ENCODE results near the gene UCP3.

Gene UCP3

GRCh38 chr11:73965764-73966121 lies 43.1 kb downstream of the UCP3 start:
- no peak for DNase-seq
- no peak overlapping the region for H3K14ac ChIP-seq (ENCODE audit: low read length)
- no CpG with 5 or more reads among the region's 2 CpGs for WGBS (ENCODE audit: extremely low coverage, insufficient coverage, insufficient read length)
- H3K79me2 ChIP-seq (ENCODE audit: control insufficient read depth, insufficient read depth, low read length, poor library complexity): no peaks in the 10 kb centered on the region
- H2AFZ ChIP-seq (ENCODE audit: insufficient read depth, low read length, poor library complexity): no peak overlapping the region
- no peaks in the 10 kb centered on the region for H3K27me3 ChIP-seq (ENCODE audit: insufficient read depth, low read length)
- H3K36me3 ChIP-seq (ENCODE audit: control insufficient read depth in 1 of 2, insufficient read depth in 2 of 2, low read length in 2 of 2): peaks cover 0 to 2% of the 10 kb centered on the region in 2 experiments
- no peak overlapping the region for H2BK5ac ChIP-seq (ENCODE audit: low read depth, low read length, poor library complexity)
- no peak overlapping the region for H3K4ac ChIP-seq (ENCODE audit: low read depth, low read length)
- no peak overlapping the region for H3K9ac ChIP-seq (ENCODE audit: low read length)
- no peak overlapping the region for H4K91ac ChIP-seq (ENCODE audit: low read depth, low read length)
- H3K23ac ChIP-seq (ENCODE audit: low read length): no peak overlapping the region
- H4K8ac ChIP-seq (ENCODE audit: low read depth, low read length): no peak overlapping the region
- H3K27ac ChIP-seq (ENCODE audit: low read depth, low read length): no peak overlapping the region
- no peaks in the 10 kb centered on the region for H3K9me3 ChIP-seq (ENCODE audit: insufficient read depth, low read depth, low read length)
- H2BK12ac ChIP-seq (ENCODE audit: low read length): no peak overlapping the region
- H2BK120ac ChIP-seq (ENCODE audit: insufficient read depth, low read length, poor library complexity): no peak overlapping the region
- H3K18ac ChIP-seq (ENCODE audit: low read length): no peak overlapping the region
- no peak overlapping the region for H3K4me2 ChIP-seq (ENCODE audit: low read length)
- no peak overlapping the region for H3K4me3 ChIP-seq (ENCODE audit: low read depth, low read length)
- no peak overlapping the region for H4K12ac ChIP-seq (ENCODE audit: low read depth, low read length)
- H3K4me1 ChIP-seq (ENCODE audit: control insufficient read depth in 1 of 2, insufficient read depth in 2 of 2, low read length in 2 of 2): no peaks in the 10 kb centered on the region
- no peak overlapping the region for H2AK5ac ChIP-seq (ENCODE audit: low read length)
- no peaks in the 10 kb centered on the region for H3K79me1 ChIP-seq (ENCODE audit: low read length)

GRCh38 chr11:73965076-73965763 lies 43.7 kb downstream of the UCP3 start:
- H3K4ac ChIP-seq (ENCODE audit: low read depth, low read length): no peak overlapping the region
- H3K4me3 ChIP-seq (ENCODE audit: low read depth, low read length): no peak overlapping the region
- H3K23ac ChIP-seq (ENCODE audit: low read length): no peak overlapping the region
- no peak for DNase-seq
- no peak overlapping the region for H4K12ac ChIP-seq (ENCODE audit: low read depth, low read length)
- no peak overlapping the region for H4K91ac ChIP-seq (ENCODE audit: low read depth, low read length)
- H2AK5ac ChIP-seq (ENCODE audit: low read length): no peak overlapping the region
- peaks cover 0 to 2% of the 10 kb centered on the region in 2 experiments for H3K36me3 ChIP-seq (ENCODE audit: control insufficient read depth in 1 of 2, insufficient read depth in 2 of 2, low read length in 2 of 2)
- H2AFZ ChIP-seq (ENCODE audit: insufficient read depth, low read length, poor library complexity): no peak overlapping the region
- H3K18ac ChIP-seq (ENCODE audit: low read length): no peak overlapping the region
- no peaks in the 10 kb centered on the region for H3K9me3 ChIP-seq (ENCODE audit: insufficient read depth, low read depth, low read length)
- H3K9ac ChIP-seq (ENCODE audit: low read length): no peak overlapping the region
- no peak overlapping the region for H3K14ac ChIP-seq (ENCODE audit: low read length)
- H3K4me1 ChIP-seq (ENCODE audit: control insufficient read depth in 1 of 2, insufficient read depth in 2 of 2, low read length in 2 of 2): no peaks in the 10 kb centered on the region
- H4K8ac ChIP-seq (ENCODE audit: low read depth, low read length): no peak overlapping the region
- H3K79me2 ChIP-seq (ENCODE audit: control insufficient read depth, insufficient read depth, low read length, poor library complexity): no peaks in the 10 kb centered on the region
- WGBS (ENCODE audit: extremely low coverage, insufficient coverage, insufficient read length): no CpG with 5 or more reads among the region's 10 CpGs
- H2BK120ac ChIP-seq (ENCODE audit: insufficient read depth, low read length, poor library complexity): no peak overlapping the region
- H2BK12ac ChIP-seq (ENCODE audit: low read length): no peak overlapping the region
- H3K27ac ChIP-seq (ENCODE audit: low read depth, low read length): no peak overlapping the region
- H3K79me1 ChIP-seq (ENCODE audit: low read length): no peaks in the 10 kb centered on the region
- no peaks in the 10 kb centered on the region for H3K27me3 ChIP-seq (ENCODE audit: insufficient read depth, low read length)
- no peak overlapping the region for H3K4me2 ChIP-seq (ENCODE audit: low read length)
- no peak overlapping the region for H2BK5ac ChIP-seq (ENCODE audit: low read depth, low read length, poor library complexity)

DNA sequence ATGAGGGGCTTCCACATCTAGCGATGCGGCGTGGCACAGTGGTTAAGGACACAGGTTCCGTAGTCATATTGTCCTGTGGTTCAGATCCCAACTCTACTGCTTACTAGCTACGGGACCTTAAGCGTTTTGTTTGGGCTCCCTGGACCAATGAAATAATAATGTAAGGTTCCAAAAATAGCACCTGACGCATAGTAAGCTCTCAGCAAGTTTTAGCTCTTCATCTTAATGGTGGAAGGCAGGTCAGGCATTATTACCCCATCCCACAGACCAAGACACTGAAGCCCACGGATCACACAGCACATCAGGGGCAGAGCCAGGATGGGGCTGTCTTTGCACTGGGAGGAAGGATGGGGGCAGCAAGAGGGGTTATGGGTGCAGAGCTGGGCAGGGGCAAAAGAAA lies 45.0 kb downstream of the UCP3 start:
- no CpG with 5 or more reads among the region's 8 CpGs for WGBS (ENCODE audit: extremely low coverage, insufficient coverage, insufficient read length)
- Histone ChIP-seq H3K4me2 (ENCODE audit: low read length) (no peak overlapping the region), H3K79me2 (ENCODE audit: control insufficient read depth, insufficient read depth, low read length, poor library complexity) (no peaks in the 10 kb centered on the region), H2AFZ (ENCODE audit: insufficient read depth, low read length, poor library complexity) (no peak overlapping the region), H3K79me1 (ENCODE audit: low read length) (no peaks in the 10 kb centered on the region), H2BK12ac (ENCODE audit: low read length) (no peak overlapping the region), H2AK5ac (ENCODE audit: low read length) (no peak overlapping the region), H2BK5ac (ENCODE audit: low read depth, low read length, poor library complexity) (no peak overlapping the region), H3K4me3 (ENCODE audit: low read depth, low read length) (no peak overlapping the region), H3K4ac (ENCODE audit: low read depth, low read length) (no peak overlapping the region), H3K9me3 (ENCODE audit: insufficient read depth, low read depth, low read length) (no peaks in the 10 kb centered on the region), H3K14ac (ENCODE audit: low read length) (no peak overlapping the region), H3K4me1 (ENCODE audit: control insufficient read depth in 1 of 2, insufficient read depth in 2 of 2, low read length in 2 of 2) (no peaks in the 10 kb centered on the region), H3K36me3 (ENCODE audit: control insufficient read depth in 1 of 2, insufficient read depth in 2 of 2, low read length in 2 of 2) (peaks cover 0 to 2% of the 10 kb centered on the region in 2 experiments), H4K12ac (ENCODE audit: low read depth, low read length) (no peak overlapping the region), H3K27ac (ENCODE audit: low read depth, low read length) (no peak overlapping the region), H3K18ac (ENCODE audit: low read length) (no peak overlapping the region), H3K27me3 (ENCODE audit: insufficient read depth, low read length) (no peaks in the 10 kb centered on the region), H3K23ac (ENCODE audit: low read length) (no peak overlapping the region), H2BK120ac (ENCODE audit: insufficient read depth, low read length, poor library complexity) (no peak overlapping the region), H3K9ac (ENCODE audit: low read length) (no peak overlapping the region), H4K8ac (ENCODE audit: low read depth, low read length) (no peak overlapping the region), H4K91ac (ENCODE audit: low read depth, low read length) (no peak overlapping the region)
- no peak for DNase-seq

DNA sequence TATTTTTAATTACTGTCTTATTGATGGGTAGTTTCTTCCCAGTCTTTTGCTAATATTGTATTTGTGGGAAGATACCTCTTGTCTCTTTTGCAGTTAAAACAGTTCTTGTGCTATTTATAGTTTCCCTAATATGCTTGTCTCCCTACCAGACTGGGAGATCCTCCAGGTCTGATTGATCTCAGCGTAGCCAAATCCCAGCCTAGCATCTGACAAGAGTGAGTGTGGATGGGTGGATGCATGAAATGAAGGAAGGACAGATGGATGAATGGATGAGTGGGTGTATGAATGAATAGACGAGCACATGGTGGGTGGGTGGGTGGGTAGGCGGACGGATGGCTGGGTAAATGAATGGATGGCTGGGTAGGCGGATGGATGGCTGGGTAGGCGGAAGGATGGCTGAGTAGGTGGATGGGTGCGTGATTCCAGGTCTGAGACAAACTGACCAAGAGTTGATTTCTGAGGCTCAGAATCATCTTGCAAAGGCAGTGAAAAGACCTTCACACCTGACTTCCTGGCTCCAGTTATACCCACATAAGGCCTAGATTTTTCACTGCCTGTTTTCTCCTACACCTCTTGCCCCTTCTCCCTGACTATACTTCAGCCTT lies 46.7 kb downstream of the UCP3 start:
- Histone ChIP-seq H3K9me3 (ENCODE audit: insufficient read depth, low read depth, low read length) (no peaks in the 10 kb centered on the region), H3K27me3 (ENCODE audit: insufficient read depth, low read length) (no peaks in the 10 kb centered on the region), H4K8ac (ENCODE audit: low read depth, low read length) (no peak overlapping the region), H3K23ac (ENCODE audit: low read length) (no peak overlapping the region), H3K4me1 (ENCODE audit: control insufficient read depth in 1 of 2, insufficient read depth in 2 of 2, low read length in 2 of 2) (no peaks in the 10 kb centered on the region), H2BK12ac (ENCODE audit: low read length) (no peak overlapping the region), H4K12ac (ENCODE audit: low read depth, low read length) (no peak overlapping the region), H3K9ac (ENCODE audit: low read length) (no peak overlapping the region), H3K79me2 (ENCODE audit: control insufficient read depth, insufficient read depth, low read length, poor library complexity) (no peaks in the 10 kb centered on the region), H2BK120ac (ENCODE audit: insufficient read depth, low read length, poor library complexity) (no peak overlapping the region), H2AFZ (ENCODE audit: insufficient read depth, low read length, poor library complexity) (no peak overlapping the region), H4K91ac (ENCODE audit: low read depth, low read length) (no peak overlapping the region), H3K4me2 (ENCODE audit: low read length) (no peak overlapping the region), H3K18ac (ENCODE audit: low read length) (no peak overlapping the region), H3K4me3 (ENCODE audit: low read depth, low read length) (no peak overlapping the region), H2BK5ac (ENCODE audit: low read depth, low read length, poor library complexity) (no peak overlapping the region), H2AK5ac (ENCODE audit: low read length) (no peak overlapping the region), H3K79me1 (ENCODE audit: low read length) (no peaks in the 10 kb centered on the region), H3K36me3 (ENCODE audit: control insufficient read depth in 1 of 2, insufficient read depth in 2 of 2, low read length in 2 of 2) (peaks cover 0 to 2% of the 10 kb centered on the region in 2 experiments), H3K27ac (ENCODE audit: low read depth, low read length) (no peak overlapping the region), H3K4ac (ENCODE audit: low read depth, low read length) (no peak overlapping the region), H3K14ac (ENCODE audit: low read length) (no peak overlapping the region)
- no peak for DNase-seq
- WGBS (ENCODE audit: extremely low coverage, insufficient coverage, insufficient read length): no CpG with 5 or more reads among the region's 7 CpGs

Data from trophoblast cell (in vitro differentiated cells and primary cell).